ENCODE data around the gene DGKB.
A peak's percentile ranks its signal among the peaks of the same experiment; 100 is the strongest.

The DGKB gene

GRCh38 chr7:14381936-14382335 is 520.6 kb downstream of the DGKB start:
- DNase-seq (ENCODE audit: low spot score): no peak

DNA sequence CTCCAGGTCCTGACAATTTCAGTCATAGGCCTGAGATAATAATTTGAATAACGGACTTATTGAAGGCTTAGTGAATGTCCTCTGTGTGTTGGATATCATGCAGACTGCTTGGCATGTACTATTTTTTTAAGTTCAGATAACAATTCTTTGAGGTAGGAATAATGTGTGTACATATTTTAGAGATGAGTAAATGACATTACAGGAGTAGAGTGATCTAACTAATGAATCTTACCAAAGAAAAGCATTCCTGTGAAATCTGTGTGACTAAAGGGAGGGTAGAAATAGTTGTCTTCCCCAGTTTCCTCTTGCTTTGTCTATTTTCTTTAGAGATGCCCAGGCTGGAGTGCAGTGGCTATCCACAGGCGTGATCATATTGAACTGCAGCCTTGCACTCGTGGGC is 521.2 kb downstream of the DGKB start:
- DNase-seq (ENCODE audit: low spot score): no peak

- no peak for DNase-seq (ENCODE audit: low spot score)
Observed at GRCh38 chr7:14380881-14381280, 521.7 kb downstream of the DGKB start.

DNA sequence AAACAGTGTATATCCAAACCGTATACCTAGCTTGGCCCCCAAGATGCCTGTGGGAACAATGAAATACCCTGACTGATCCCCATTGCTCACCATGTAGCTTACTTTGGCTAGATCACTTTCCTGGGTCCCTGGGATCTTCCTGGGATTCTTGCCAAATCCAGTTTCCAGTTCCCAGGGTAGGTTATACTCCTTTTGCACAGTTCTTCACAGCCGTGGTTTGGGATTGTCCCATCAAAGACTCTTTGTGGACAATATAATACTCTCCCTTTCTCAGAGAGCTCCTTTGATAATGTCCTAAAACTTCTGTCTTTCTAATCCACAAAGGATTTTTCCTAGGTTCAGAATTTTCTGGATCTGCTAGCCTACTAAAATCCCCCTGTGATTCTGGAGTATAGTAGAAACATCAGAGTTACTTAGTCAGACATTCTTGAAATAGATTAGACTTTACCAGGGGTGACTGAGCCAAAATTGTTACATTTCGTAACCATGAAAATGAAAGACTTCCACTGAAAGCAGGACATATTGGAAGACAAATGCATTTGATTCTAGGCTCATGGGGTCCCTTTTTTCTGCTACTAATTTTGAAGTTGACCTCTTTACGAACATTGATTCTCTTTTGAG is 524.8 kb downstream of the DGKB start:
- DNase-seq (ENCODE audit: low spot score): no peak

DNA sequence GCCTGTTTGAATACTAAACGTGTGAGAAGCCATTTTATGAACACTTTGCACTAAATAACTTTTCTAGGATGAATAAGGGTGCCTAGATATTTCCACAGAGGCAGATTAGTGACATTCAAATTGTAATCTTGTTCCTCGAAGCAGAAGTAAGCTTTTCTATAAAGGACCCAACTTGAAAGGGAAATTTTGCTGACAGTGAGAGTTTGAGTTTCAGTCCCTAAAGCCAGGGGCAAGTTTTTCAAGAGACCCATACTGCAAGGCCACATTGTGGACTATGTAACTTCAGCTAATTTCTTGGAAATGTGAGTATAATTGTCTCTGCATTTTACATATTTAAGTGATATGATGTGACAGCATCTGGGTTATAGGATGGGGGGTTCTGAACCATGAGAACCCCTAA is 525.8 kb downstream of the DGKB start:
- no peak for DNase-seq (ENCODE audit: low spot score)

DNA sequence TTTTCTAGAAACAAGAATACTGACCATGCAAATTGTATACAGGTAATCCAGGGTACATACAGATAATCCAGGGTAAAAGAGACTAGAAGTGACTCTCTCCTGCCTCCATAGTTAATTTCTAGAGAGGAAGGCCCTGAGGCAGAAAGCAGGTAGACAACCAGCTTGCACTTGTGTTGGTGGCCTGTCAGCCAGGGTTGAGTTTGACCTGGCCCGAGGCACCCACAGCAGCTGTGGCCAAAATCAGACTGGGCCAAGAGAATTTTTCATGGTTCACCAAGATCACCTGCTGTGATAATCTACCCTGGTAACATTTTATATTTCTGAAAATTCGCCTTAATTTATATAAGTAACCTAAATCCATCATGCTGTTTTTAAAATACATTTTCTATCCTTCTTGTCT is 526.6 kb downstream of the DGKB start:
- DNase-seq (ENCODE audit: low spot score): no peak

DNA sequence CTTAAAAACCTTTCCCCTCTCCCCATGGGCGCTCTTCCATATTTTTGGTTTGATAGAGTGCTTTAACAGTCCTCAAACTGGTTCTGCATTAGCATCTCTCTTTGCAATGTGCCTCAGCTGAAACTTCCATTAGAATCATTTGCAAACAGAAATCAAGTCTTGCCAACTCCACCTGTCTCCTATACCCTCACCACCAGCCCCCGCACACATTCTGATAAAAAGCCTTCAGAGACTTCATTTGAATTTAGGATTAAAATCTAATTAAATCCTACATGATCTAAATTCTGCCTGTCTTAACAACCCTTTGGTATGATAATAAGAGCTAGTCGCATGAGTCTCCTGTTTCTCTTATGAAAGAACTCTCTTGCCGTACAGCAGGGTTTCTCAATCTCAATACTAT is 528.2 kb downstream of the DGKB start:
- no peak for DNase-seq (ENCODE audit: low spot score)

DNA sequence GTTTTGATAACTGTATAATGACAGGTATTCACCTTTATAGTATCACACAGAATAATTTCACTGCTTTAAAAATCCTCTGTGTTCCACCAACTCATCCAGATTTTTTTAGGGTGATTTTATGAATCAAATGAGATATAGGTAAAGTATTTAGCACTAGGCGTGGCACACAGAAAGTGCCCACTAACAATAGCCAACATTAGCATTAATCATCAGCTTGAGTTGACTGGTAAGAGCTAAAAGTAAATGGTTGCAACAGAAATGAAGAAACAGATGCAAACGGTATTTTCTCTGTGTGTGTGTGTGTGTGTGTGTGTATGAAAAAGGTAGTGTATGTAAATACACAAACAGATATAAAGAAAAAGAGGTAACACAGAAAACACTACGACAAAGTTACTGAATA is 534.3 kb downstream of the DGKB start:
- no peak for DNase-seq (ENCODE audit: low spot score)

DNA sequence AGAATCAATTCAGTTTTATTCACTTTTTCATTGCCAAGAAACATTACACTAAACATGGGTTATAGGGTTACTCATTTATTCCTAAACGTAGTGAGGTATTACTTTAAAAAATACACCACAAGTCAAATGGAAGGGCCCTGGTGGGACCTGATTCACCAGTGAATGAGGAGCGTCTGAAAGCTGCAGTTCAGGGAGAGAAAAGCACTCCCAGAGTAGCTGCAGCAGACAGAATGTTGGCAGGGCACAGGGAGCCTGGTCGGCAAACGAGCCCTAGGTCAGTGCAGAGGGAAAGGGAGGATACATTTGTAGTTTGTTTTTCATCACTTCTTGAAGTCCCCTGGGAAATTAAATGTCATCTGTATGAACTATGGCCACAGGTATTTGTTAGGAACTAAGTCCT is 551.4 kb downstream of the DGKB start:
- peak; percentile 2 for DNase-seq (ENCODE audit: low spot score)

GRCh38 chr7:14341200-14341775 is 561.3 kb downstream of the DGKB start:
- no peak for DNase-seq (ENCODE audit: low spot score)

DNA sequence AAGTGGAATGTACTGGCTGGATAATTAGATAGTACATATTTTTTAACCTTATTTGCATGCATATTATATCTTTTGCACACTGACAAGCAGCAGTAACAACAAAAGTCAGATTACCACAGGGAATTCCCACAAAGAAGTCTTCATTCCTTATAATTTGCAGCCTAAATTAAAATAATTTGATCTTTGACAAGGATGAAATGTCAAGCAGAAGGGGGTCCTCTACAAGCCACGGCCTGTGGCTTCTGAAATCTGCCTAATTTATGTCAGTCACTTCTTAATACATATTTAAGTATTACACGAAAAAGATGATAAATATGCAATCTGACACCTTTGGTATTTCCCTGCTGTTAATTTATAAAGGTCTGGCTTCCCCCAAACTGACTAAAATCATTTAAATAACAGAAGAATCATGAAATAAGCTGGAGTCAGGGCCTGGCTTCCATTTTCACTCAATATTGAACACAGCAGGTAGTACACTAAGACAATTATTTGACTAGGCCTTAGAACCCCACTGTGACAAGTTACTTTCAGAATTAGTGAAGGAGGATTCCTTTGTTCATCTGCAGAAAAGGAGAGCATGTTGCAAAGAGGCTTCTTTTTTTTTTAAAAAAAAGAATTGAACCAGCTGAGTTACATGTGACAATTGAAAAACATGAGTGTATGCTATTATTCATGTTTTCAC is 562.0 kb downstream of the DGKB start:
- DNase-seq (ENCODE audit: low spot score): no peak

DNA sequence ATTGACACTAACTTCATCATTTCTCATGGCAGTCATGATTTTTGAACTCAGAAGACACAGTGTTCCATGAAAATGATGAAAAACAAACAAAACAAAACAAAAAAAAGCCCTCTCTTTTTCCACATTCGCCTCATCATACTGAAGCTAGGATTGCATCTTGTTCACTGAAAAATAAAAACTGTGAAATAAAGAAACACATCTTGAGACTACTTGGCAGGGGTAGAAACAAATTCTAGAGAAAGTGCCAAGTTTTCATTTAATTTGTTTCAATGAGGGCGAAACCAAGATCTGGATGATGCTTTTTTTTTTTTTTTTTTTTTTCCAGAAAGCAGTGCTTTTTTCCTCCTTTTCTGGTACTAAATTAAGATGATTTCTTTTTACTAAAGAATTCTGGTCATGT is 562.7 kb downstream of the DGKB start:
- DNase-seq (ENCODE audit: low spot score): peak; percentile 3

- DNase-seq (ENCODE audit: low spot score): no peak
Observed at GRCh38 chr7:14336256-14336655, 566.3 kb downstream of the DGKB start.

GRCh38 chr7:14332155-14332554 is 570.4 kb downstream of the DGKB start:
- DNase-seq (ENCODE audit: low spot score): no peak

DNA sequence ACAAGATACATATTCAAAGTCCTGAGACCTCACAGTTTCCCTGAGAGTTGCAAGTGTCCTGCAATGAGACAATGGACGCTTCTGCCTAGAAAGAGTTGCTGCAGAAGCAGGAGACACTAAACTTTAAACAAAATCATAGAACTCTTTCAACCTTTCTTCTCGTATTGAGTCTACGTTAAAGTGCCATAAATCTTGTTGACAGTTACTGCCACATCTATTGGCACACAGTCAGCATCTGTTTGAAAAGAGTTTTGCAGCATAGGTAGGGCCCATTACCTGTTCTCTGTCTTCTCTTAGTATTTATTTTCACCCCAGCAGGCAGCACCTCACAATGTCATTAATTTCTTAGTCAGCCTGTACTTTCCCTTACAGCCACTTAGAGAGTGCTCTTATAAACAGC is 577.8 kb downstream of the DGKB start:
- no peak for DNase-seq (ENCODE audit: low spot score)

- no peak for DNase-seq (ENCODE audit: low spot score)
Observed at GRCh38 chr7:14322724-14323123, 579.8 kb downstream of the DGKB start.

GRCh38 chr7:14321947-14322346 is 580.6 kb downstream of the DGKB start:
- DNase-seq (ENCODE audit: low spot score): no peak

- no peak for DNase-seq (ENCODE audit: low spot score)
Observed at GRCh38 chr7:14309432-14309831, 593.1 kb downstream of the DGKB start.

DNA sequence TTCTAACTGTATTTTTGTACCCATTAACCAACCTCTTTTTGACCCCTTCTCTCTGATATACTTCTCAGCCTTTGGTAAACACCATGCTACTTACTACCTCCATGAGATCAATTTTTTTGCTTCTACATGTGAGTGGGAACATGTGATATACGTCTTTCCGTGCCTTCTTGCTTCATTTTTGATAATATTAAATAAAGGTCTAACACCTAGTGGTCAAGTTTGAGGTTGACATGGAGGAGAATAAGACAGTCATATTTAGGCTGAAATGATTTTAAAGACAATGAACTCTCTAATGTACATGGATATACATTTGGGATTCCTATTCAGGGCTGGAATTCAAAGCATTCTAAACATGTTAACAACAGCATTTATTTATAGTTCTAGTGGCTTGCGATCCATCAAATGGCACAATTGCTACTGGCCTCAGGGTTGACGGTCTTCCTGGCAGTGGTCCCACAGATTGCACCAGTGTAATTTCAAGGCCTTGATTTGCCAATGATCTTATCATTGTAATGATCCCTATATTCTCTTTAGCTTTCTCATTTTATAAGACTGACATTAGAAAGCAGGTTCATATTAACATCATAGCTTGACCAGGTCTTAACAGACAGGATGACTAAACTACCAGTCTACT is 597.2 kb downstream of the DGKB start:
- DNase-seq (ENCODE audit: low spot score): no peak

GRCh38 chr7:14303536-14303935 is 599.0 kb downstream of the DGKB start:
- DNase-seq (ENCODE audit: low spot score): no peak

- DNase-seq (ENCODE audit: low spot score): no peak
Observed at GRCh38 chr7:14294637-14295036, 607.9 kb downstream of the DGKB start.

GRCh38 chr7:14293434-14293833 is 609.1 kb downstream of the DGKB start:
- DNase-seq (ENCODE audit: low spot score): no peak

GRCh38 chr7:14292737-14293136 is 609.8 kb downstream of the DGKB start:
- DNase-seq (ENCODE audit: low spot score): no peak

All from globus pallidus (tissue), 1 donor.